H9 (cell line): ENCODE results near the gene CALR3. TPM values are rescaled to one million over a fixed set of nuclear protein-coding genes. Genes with fewer than 3 reads are reported as not detected.

Source experiments
- DNase-seq: peaks from one replicate; pipeline ENCODE4 v3.0.0-alpha.2; 2017
- H2AFZ ChIP-seq: one replicate; pipeline ENCODE4 v1.6.1; 2013; ENCODE audit warnings: mild to moderate bottlenecking, low read length, control low read depth, moderate library complexity
- H2AK5ac ChIP-seq: 2 replicates; pipeline ENCODE4 v1.6.1; 2013; ENCODE audit warnings: low read length, control low read depth, mixed read lengths; ENCODE audit not compliant: insufficient read length
- H2BK120ac ChIP-seq: one replicate; pipeline ENCODE4 v1.6.1; 2013; ENCODE audit warnings: low read depth, mild to moderate bottlenecking, low read length, control low read depth, inconsistent platforms; ENCODE audit not compliant: poor library complexity, severe bottlenecking
- H2BK12ac ChIP-seq: 2 replicates; pipeline ENCODE4 v1.6.1; 2013; ENCODE audit warnings: low read length, control low read depth, mixed read lengths, low read depth; ENCODE audit not compliant: insufficient read length
- H2BK15ac ChIP-seq: 2 replicates; pipeline ENCODE4 v1.6.1; 2013; ENCODE audit warnings: low read depth, low read length, control low read depth
- H2BK20ac ChIP-seq: one replicate; pipeline ENCODE4 v1.6.1; 2013; ENCODE audit warnings: low read depth, mild to moderate bottlenecking, low read length, control low read depth, inconsistent platforms; ENCODE audit not compliant: poor library complexity, severe bottlenecking
- H2BK5ac ChIP-seq: 2 replicates; pipeline ENCODE4 v1.6.1; 2013; ENCODE audit warnings: low read length, control low read depth, mixed read lengths; ENCODE audit not compliant: insufficient read length
- H3K14ac ChIP-seq: 2 replicates; pipeline ENCODE4 v1.6.1; 2013; ENCODE audit warnings: low read length, control low read depth; ENCODE audit not compliant: insufficient read depth
- H3K18ac ChIP-seq: 2 replicates; pipeline ENCODE4 v1.6.1; 2013; ENCODE audit warnings: low read depth, mild to moderate bottlenecking, mixed read lengths, low read length, control low read depth; ENCODE audit not compliant: insufficient read length
- H3K23ac ChIP-seq: 2 replicates; pipeline ENCODE4 v1.6.1; 2013; ENCODE audit warnings: low read length, control low read depth, mixed read lengths, low read depth; ENCODE audit not compliant: insufficient read length
- H3K23me2 ChIP-seq: 2 replicates; pipeline ENCODE4 v1.6.1; 2013; ENCODE audit warnings: low read depth, mild to moderate bottlenecking, mixed read lengths, low read length, control low read depth; ENCODE audit not compliant: insufficient read length, poor library complexity, severe bottlenecking
- H3K27ac ChIP-seq: 2 replicates; pipeline ENCODE4 v1.5.1; 2013; ENCODE audit warnings: low read length, control low read depth, mixed read lengths, low read depth; ENCODE audit not compliant: insufficient read length
- H3K27me3 ChIP-seq: 2 replicates; pipeline ENCODE4 v1.6.1; 2013; ENCODE audit warnings: low read length, control low read depth, inconsistent platforms; ENCODE audit not compliant: insufficient read depth
- H3K4ac ChIP-seq: 2 replicates; pipeline ENCODE4 v1.6.1; 2013; ENCODE audit warnings: low read depth, mild to moderate bottlenecking, control low read depth, inconsistent platforms, low read length, moderate library complexity
- H3K4me1 ChIP-seq: 2 replicates; pipeline ENCODE4 v1.6.1; 2013; ENCODE audit warnings: low read length, control low read depth, inconsistent platforms; ENCODE audit not compliant: insufficient read depth
- H3K4me2 ChIP-seq: 2 replicates; pipeline ENCODE4 v1.6.1; 2013; ENCODE audit warnings: low read length, control low read depth, mixed read lengths; ENCODE audit not compliant: insufficient read length, insufficient read depth
- H3K56ac ChIP-seq: 2 replicates; pipeline ENCODE4 v1.6.1; 2013; ENCODE audit warnings: low read depth, mild to moderate bottlenecking, mixed read lengths, low read length, control low read depth; ENCODE audit not compliant: insufficient read length
- H3K79me1 ChIP-seq: 2 replicates; pipeline ENCODE4 v1.6.1; 2013; ENCODE audit warnings: low read depth, mild to moderate bottlenecking, moderate library complexity, low read length, control low read depth, inconsistent platforms; ENCODE audit not compliant: insufficient read depth, poor library complexity, severe bottlenecking
- H3K79me2 ChIP-seq: 2 replicates; pipeline ENCODE4 v1.6.1; 2013; ENCODE audit warnings: low read length, control low read depth, inconsistent platforms; ENCODE audit not compliant: insufficient read depth
- H3K9ac ChIP-seq: 2 replicates; pipeline ENCODE4 v1.6.1; 2013; ENCODE audit warnings: low read length, control low read depth, mixed read lengths; ENCODE audit not compliant: insufficient read length; ENCODE audit errors: extremely low read depth
- H3K9me3 ChIP-seq: one replicate; pipeline ENCODE4 v1.6.1; 2013; ENCODE audit warnings: low read depth, low read length, inconsistent platforms; ENCODE audit not compliant: control insufficient read depth
- H3T11ph ChIP-seq: one replicate; pipeline ENCODE4 v1.6.1; 2013; ENCODE audit warnings: mild to moderate bottlenecking, low read length, control low read depth, inconsistent platforms
- H4K20me1 ChIP-seq: one replicate; pipeline ENCODE4 v1.6.1; 2013; ENCODE audit not compliant: control insufficient read depth, insufficient read length, insufficient read depth
- H4K5ac ChIP-seq: 2 replicates; pipeline ENCODE4 v1.6.1; 2013; ENCODE audit warnings: low read depth, mild to moderate bottlenecking, mixed read lengths, low read length, control low read depth; ENCODE audit not compliant: insufficient read length
- H4K8ac ChIP-seq: replicated peaks from 2 replicates; pipeline ENCODE4 v1.6.1; 2013; ENCODE audit warnings: low read length, control low read depth, mixed read lengths, low read depth; ENCODE audit not compliant: insufficient read length
- H4K91ac ChIP-seq: 2 replicates; pipeline ENCODE4 v1.6.1; 2013; ENCODE audit warnings: low read depth, mild to moderate bottlenecking, moderate library complexity, mixed read lengths, low read length, control low read depth; ENCODE audit not compliant: insufficient read length
- H3K27ac Mint-ChIP-seq, 3 experiments: 2 replicates in 2 of 3; 3 replicates in 1 of 3; pipeline ENCODE4 v1.8.0; 2020 to 2021; ENCODE audit warnings: mixed read lengths in 3 of 3, mild to moderate bottlenecking in 1 of 3, moderate library complexity in 1 of 3
- H3K27me3 Mint-ChIP-seq: 2 replicates; pipeline ENCODE4 v1.8.0; 2021; ENCODE audit warnings: low read depth, mild to moderate bottlenecking, moderate library complexity, mixed read lengths
- H3K36me3 Mint-ChIP-seq, 3 experiments: 2 replicates in 2 of 3; 3 replicates in 1 of 3; pipeline ENCODE4 v1.8.0; 2020 to 2021; ENCODE audit warnings: low read depth in 3 of 3, mixed read lengths in 3 of 3; ENCODE audit not compliant: insufficient read depth in 1 of 3
- H3K4me1 Mint-ChIP-seq, 2 experiments: 2 replicates each; pipeline ENCODE4 v1.8.0; 2020; ENCODE audit warnings: mixed read lengths in 2 of 2
- H3K4me3 Mint-ChIP-seq, 2 experiments: 2 replicates in 1 of 2; 3 replicates in 1 of 2; pipeline ENCODE4 v1.8.0; 2020 to 2021; ENCODE audit warnings: mild to moderate bottlenecking in 2 of 2, mixed read lengths in 2 of 2, moderate library complexity in 1 of 2
- H3K9me3 Mint-ChIP-seq, 2 experiments: 2 replicates in 1 of 2; 3 replicates in 1 of 2; pipeline ENCODE4 v1.8.0; 2020; ENCODE audit warnings: mild to moderate bottlenecking in 2 of 2, mixed read lengths in 2 of 2, moderate library complexity in 1 of 2
- CTCF ChIP-seq: fragments of 200-600 bp; sonication (generic); conservative IDR thresholded peaks from 3 replicates; pipeline ENCODE4 v1.8.0; 2021; ENCODE audit warnings: antibody characterized with exemption, mild to moderate bottlenecking
- WGBS: extraction: QIAGEN DNeasy Blood & Tissue Kit; methylation state at CpG from one replicate; pipeline ENCODE4 v1.1.7; 2013; ENCODE audit warnings: missing lambda C conversion rate, low lambda C conversion rate, mixed read lengths; ENCODE audit not compliant: insufficient read length; ENCODE audit errors: extremely low coverage; 5-methylcytosine and 5-hydroxymethylcytosine counted together
- total RNA-seq: library from RNA; stranded (reverse); gene quantifications from 2 replicates; pipeline ENCODE4 v1.2.1, GENCODE V29; 2021

CALR3 gene
- total RNA-seq, 1 experiment from 2014 or later = 0.44 TPM

DNA sequence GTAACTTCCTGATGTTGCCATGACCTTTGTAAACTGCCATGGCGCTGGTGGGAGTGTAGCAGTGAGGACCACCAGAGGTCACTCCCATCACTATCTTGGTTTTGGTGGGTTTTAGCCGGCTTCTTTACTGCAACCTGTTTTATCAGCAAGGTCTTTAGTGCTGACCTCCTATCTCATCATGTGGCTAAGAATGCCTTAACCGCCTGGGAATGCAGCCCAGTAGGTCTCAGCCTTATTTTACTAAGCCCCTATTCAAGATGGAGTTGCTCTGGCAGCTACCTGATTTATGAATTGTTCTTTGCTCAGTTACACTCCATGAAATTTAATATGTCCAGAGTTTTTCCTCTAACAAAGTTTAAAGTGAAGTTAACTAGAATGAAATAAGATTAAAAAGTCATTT, 19.6 kb downstream of the CALR3 start:
- no peak overlapping the region for H2AFZ ChIP-seq
- no peak overlapping the region for H3K4me2 ChIP-seq
- no peak overlapping the region for H3K27ac ChIP-seq
- no peak overlapping the region for H4K91ac ChIP-seq
- H3K27me3 ChIP-seq = no peaks in the 10 kb centered on the region
- no peak overlapping the region for H2BK120ac ChIP-seq
- DNase-seq = no peak
- Mint-ChIP-seq H3K27me3 (peaks cover 1% of the 10 kb centered on the region), H3K27ac (no peak overlapping the region), H3K4me1 (peaks cover 0 to 3% of the 10 kb centered on the region in 2 experiments; a peak in 1 of 4 replicates), H3K36me3 (no peaks in the 10 kb centered on the region), H3K4me3 (no peak overlapping the region), H3K9me3 (peaks cover 7 to 11% of the 10 kb centered on the region in 2 experiments; a peak in 4 of 5 replicates)
- H3K56ac ChIP-seq = no peak overlapping the region
- H3K4ac ChIP-seq = no peak overlapping the region
- H3K9ac ChIP-seq = no peak overlapping the region
- H3K9me3 ChIP-seq = no peaks in the 10 kb centered on the region
- H2BK12ac ChIP-seq = no peak overlapping the region
- TF ChIP-seq CTCF = peak; percentile 16; the same call in 1 of the 3 replicates
- H2AK5ac ChIP-seq = no peak overlapping the region
- H3K23me2 ChIP-seq = peaks cover 4% of the 10 kb centered on the region
- H2BK15ac ChIP-seq = no peak overlapping the region
- no peaks in the 10 kb centered on the region for H3K79me1 ChIP-seq
- H3K23ac ChIP-seq = no peak overlapping the region
- WGBS = no CpG with 5 or more reads among the region's 3 CpGs
- no peak overlapping the region for H4K5ac ChIP-seq
- H4K20me1 ChIP-seq = no peaks in the 10 kb centered on the region
- H3K79me2 ChIP-seq = no peaks in the 10 kb centered on the region
- no peak overlapping the region for H3K18ac ChIP-seq
- no peak overlapping the region for H2BK5ac ChIP-seq
- H3K14ac ChIP-seq = no peak overlapping the region
- no peak overlapping the region for H4K8ac ChIP-seq
- H3T11ph ChIP-seq = no peak overlapping the region
- H3K4me1 ChIP-seq = no peaks in the 10 kb centered on the region
- no peak overlapping the region for H2BK20ac ChIP-seq
